SU-DHL-6 (cell line): Measurements from ENCODE around the gene MYRFL.

Source experiments
- H2AFZ ChIP-seq: fragments of 200-600 bp; sonication (generic); 2 replicates; pipeline ENCODE4 v1.6.1; 2014; ENCODE audit warnings: low read depth, mild to moderate bottlenecking, moderate library complexity, mixed read lengths, antibody characterized with exemption, low read length; ENCODE audit not compliant: severe bottlenecking
- H3F3A ChIP-seq: fragments of 200-600 bp; shearing (Covaris generic); 2 replicates; pipeline ENCODE4 v1.6.0; 2016; ENCODE audit warnings: antibody characterized with exemption, mild to moderate bottlenecking; ENCODE audit not compliant: insufficient read depth
- H3K27ac ChIP-seq: fragments of 200-600 bp; sonication (generic); 2 replicates; pipeline ENCODE4 v1.5.1; 2016; ENCODE audit warnings: low read depth, mild to moderate bottlenecking, low read length, moderate library complexity, mixed read lengths
- H3K27me3 ChIP-seq: fragments of 200-600 bp; sonication (generic), shearing (Covaris generic); 2 replicates; pipeline ENCODE4 v1.6.0; 2014; ENCODE audit warnings: mild to moderate bottlenecking, low read length
- H3K36me3 ChIP-seq: fragments of 200-600 bp; sonication (generic); 2 replicates; pipeline ENCODE4 v1.6.1; 2014; ENCODE audit warnings: mild to moderate bottlenecking, low read length, mixed read lengths
- H3K4me2 ChIP-seq: fragments of 300-600, 200-600 bp; shearing (Covaris generic), sonication (generic); 2 replicates; pipeline ENCODE4 v1.6.0; 2014; ENCODE audit warnings: low read length, low read depth, mild to moderate bottlenecking; ENCODE audit not compliant: poor library complexity, severe bottlenecking
- H3K4me3 ChIP-seq: fragments of 200-600 bp; sonication (generic); 2 replicates; pipeline ENCODE4 v1.5.1; 2014; ENCODE audit warnings: antibody characterized with exemption, low read length, mild to moderate bottlenecking, mixed read lengths; ENCODE audit not compliant: insufficient read depth, poor library complexity, severe bottlenecking
- H3K79me2 ChIP-seq: fragments of 200-600 bp; sonication (generic); 2 replicates; pipeline ENCODE4 v1.6.1; 2014; ENCODE audit warnings: mild to moderate bottlenecking, low read length, moderate library complexity; ENCODE audit not compliant: insufficient read depth
- H3K9ac ChIP-seq: fragments of 200-600 bp; sonication (generic); 2 replicates; pipeline ENCODE4 v1.7.0; 2014; ENCODE audit warnings: mild to moderate bottlenecking, low read length
- H3K9me2 ChIP-seq: fragments of 200-600 bp; sonication (generic); replicated peaks from 2 replicates; pipeline ENCODE4 v1.6.1; 2014; ENCODE audit warnings: low read length; ENCODE audit not compliant: insufficient read depth
- H3K9me3 ChIP-seq: fragments of 200-600 bp; sonication (generic); 2 replicates; pipeline ENCODE4 v1.6.1; 2014; ENCODE audit warnings: low read length, mixed read lengths; ENCODE audit not compliant: insufficient read depth
- H4K20me1 ChIP-seq: fragments of 200-600 bp; sonication (generic); 2 replicates; pipeline ENCODE4 v1.6.1; 2014; ENCODE audit warnings: low read depth, mild to moderate bottlenecking, antibody characterized with exemption, low read length, moderate library complexity, mixed read lengths
- EZH2phosphoT487 ChIP-seq: fragments of 200-600 bp; sonication (generic), shearing (Covaris generic); conservative IDR thresholded peaks from 2 replicates; pipeline ENCODE4 v1.6.1; 2018; ENCODE audit warnings: mild to moderate bottlenecking, antibody characterized with exemption, low read length, moderate library complexity, mixed read lengths
- TF ChIP-seq, protein P1 (sequence below): fragments of 200-600 bp; sonication (generic); IDR thresholded peaks from one replicate; pipeline ENCODE4 v1.5.1; 2017; ENCODE audit warnings: antibody characterized with exemption, mild to moderate bottlenecking, low read length, moderate library complexity; ENCODE audit not compliant: insufficient read depth, poor library complexity, severe bottlenecking

Gene MYRFL

DNA sequence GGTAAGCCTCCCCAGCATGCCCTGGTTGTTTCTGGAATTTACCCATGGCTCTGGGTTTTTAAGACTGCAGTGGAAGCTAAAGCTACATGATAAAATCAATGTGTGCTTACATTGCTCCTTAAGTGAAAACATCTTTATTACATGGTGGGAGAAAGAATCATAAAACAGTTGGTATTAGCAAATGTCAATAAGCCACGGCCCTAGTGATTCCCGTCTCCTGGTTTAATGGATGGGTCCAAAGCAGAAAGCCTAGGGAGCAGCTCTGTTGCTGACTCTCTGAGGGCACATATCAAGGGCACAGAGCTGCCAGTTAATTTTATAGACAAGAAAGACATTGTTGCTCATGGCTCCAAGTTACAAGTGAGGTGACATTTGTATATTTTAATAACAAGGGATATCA lies 127.9 kb downstream of the MYRFL start:
- H3K4me2 ChIP-seq: no peak overlapping the region
- H3K27me3 ChIP-seq: no peaks in the 10 kb centered on the region
- TF ChIP-seq EZH2phosphoT487: no peak
- TF ChIP-seq, protein P1, sequence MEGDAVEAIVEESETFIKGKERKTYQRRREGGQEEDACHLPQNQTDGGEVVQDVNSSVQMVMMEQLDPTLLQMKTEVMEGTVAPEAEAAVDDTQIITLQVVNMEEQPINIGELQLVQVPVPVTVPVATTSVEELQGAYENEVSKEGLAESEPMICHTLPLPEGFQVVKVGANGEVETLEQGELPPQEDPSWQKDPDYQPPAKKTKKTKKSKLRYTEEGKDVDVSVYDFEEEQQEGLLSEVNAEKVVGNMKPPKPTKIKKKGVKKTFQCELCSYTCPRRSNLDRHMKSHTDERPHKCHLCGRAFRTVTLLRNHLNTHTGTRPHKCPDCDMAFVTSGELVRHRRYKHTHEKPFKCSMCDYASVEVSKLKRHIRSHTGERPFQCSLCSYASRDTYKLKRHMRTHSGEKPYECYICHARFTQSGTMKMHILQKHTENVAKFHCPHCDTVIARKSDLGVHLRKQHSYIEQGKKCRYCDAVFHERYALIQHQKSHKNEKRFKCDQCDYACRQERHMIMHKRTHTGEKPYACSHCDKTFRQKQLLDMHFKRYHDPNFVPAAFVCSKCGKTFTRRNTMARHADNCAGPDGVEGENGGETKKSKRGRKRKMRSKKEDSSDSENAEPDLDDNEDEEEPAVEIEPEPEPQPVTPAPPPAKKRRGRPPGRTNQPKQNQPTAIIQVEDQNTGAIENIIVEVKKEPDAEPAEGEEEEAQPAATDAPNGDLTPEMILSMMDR: no peak
- no peaks in the 10 kb centered on the region for H4K20me1 ChIP-seq
- H3K27ac ChIP-seq: no peak overlapping the region
- no peaks in the 10 kb centered on the region for H3K36me3 ChIP-seq
- no peak overlapping the region for H3K4me3 ChIP-seq
- no peaks in the 10 kb centered on the region for H3F3A ChIP-seq
- H2AFZ ChIP-seq: no peak overlapping the region
- no peaks in the 10 kb centered on the region for H3K9me2 ChIP-seq
- H3K79me2 ChIP-seq: no peaks in the 10 kb centered on the region
- no peak overlapping the region for H3K9ac ChIP-seq
- H3K9me3 ChIP-seq: no peaks in the 10 kb centered on the region

DNA sequence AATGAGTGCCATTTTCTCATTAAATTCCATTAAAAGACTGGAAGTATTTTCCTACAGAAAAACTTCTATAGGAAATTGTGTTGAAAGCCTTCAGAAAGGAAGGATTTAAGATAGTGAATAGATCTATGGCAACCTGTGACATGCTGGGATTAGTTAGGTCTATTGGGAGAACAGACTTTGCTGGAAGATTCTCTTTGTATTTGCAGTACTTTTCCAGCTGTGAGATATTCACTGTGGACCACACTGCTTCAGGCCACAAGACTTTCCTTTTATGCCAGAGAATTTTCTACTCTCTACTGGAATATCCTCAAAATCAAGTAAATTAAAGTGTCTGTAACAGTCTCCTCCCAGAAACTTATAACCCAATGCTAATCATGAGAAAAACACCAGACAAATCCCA lies 136.2 kb downstream of the MYRFL start:
- H3K36me3 ChIP-seq: no peaks in the 10 kb centered on the region
- H3K27ac ChIP-seq: no peak overlapping the region
- H3K9ac ChIP-seq: no peak overlapping the region
- no peaks in the 10 kb centered on the region for H3K9me2 ChIP-seq
- no peaks in the 10 kb centered on the region for H3F3A ChIP-seq
- TF ChIP-seq, protein P1: no peak
- no peak for TF ChIP-seq EZH2phosphoT487
- no peaks in the 10 kb centered on the region for H4K20me1 ChIP-seq
- no peaks in the 10 kb centered on the region for H3K9me3 ChIP-seq
- H3K27me3 ChIP-seq: no peaks in the 10 kb centered on the region
- no peaks in the 10 kb centered on the region for H3K79me2 ChIP-seq
- H3K4me2 ChIP-seq: no peak overlapping the region
- no peak overlapping the region for H2AFZ ChIP-seq
- H3K4me3 ChIP-seq: no peak overlapping the region

- no peak overlapping the region for H3K4me3 ChIP-seq
- H2AFZ ChIP-seq: no peak overlapping the region
- H3K4me2 ChIP-seq: no peak overlapping the region
- TF ChIP-seq, protein P1: no peak
- TF ChIP-seq EZH2phosphoT487: no peak
- H3K9me3 ChIP-seq: no peaks in the 10 kb centered on the region
- no peak overlapping the region for H3K27ac ChIP-seq
- no peaks in the 10 kb centered on the region for H3K9me2 ChIP-seq
- H3K79me2 ChIP-seq: no peaks in the 10 kb centered on the region
- no peaks in the 10 kb centered on the region for H3K27me3 ChIP-seq
- H3K9ac ChIP-seq: no peak overlapping the region
- no peaks in the 10 kb centered on the region for H4K20me1 ChIP-seq
- no peaks in the 10 kb centered on the region for H3F3A ChIP-seq
- H3K36me3 ChIP-seq: no peaks in the 10 kb centered on the region
These were observed 141.4 kb downstream of the MYRFL start for GRCh38 chr12:69966409-69966808.
